Measurements from ENCODE around the gene ALG8. TPM values are rescaled to one million over a fixed set of nuclear protein-coding genes. Genes with fewer than 3 reads are reported as not detected.

Gene ALG8
- polyA plus RNA-seq, 2 donors: 18.0 to 28.2 TPM

GRCh38 chr11:78161346-78161745, 21.9 kb upstream of the ALG8 start:
- Histone ChIP-seq H3K36me3 (ENCODE audit: control insufficient read depth in 2 of 2, insufficient read depth in 2 of 2, low read length in 1 of 2) (no peaks in the 10 kb centered on the region), H3K4me3 (ENCODE audit: low read depth in 1 of 2, low read length in 2 of 2) (no peak overlapping the region), H3K4me1 (ENCODE audit: control insufficient read depth in 2 of 2, insufficient read depth in 2 of 2, low read length in 1 of 2) (no peaks in the 10 kb centered on the region), H3K9me3 (ENCODE audit: control insufficient read depth in 2 of 2, insufficient read depth in 1 of 2, low read depth in 1 of 2, low read length in 1 of 2) (peaks cover 0 to 2% of the 10 kb centered on the region in 2 donors), H3K27me3 (ENCODE audit: control insufficient read depth in 1 of 2, insufficient read depth in 2 of 2, low read length in 2 of 2) (no peaks in the 10 kb centered on the region), H3K27ac (ENCODE audit: low read depth in 2 of 2, low read length in 1 of 2) (no peak overlapping the region)
- WGBS, 2 donors: 75 to 97% methylated on average over 2 of the region's 2 CpGs

DNA sequence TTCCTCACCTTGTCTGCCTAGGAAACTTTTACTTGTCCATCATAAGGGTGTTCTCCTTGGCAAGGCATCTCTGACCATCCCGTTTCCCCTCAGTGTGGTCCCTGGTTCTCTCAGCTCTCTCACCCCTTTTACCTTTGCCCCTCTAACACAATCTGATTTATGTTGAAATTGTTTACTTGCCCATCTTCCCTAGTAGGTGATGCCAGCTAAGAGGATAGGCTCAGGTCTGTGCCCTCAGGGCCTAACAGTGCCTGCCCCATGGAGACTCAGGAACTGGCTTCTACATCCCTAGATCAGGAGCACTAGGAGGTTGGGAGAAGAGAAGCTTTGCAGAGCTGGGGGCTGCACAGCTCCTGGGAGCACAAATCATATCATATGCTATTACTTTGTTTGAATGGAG, 21.1 kb upstream of the ALG8 start:
- H3K4me3 ChIP-seq (ENCODE audit: low read depth in 1 of 2, low read length in 2 of 2): no peak overlapping the region
- H3K9me3 ChIP-seq (ENCODE audit: control insufficient read depth in 2 of 2, insufficient read depth in 1 of 2, low read depth in 1 of 2, low read length in 1 of 2): peaks cover 0 to 2% of the 10 kb centered on the region in 2 donors
- H3K27ac ChIP-seq (ENCODE audit: low read depth in 2 of 2, low read length in 1 of 2): no peak overlapping the region
- H3K4me1 ChIP-seq (ENCODE audit: control insufficient read depth in 2 of 2, insufficient read depth in 2 of 2, low read length in 1 of 2): no peaks in the 10 kb centered on the region
- H3K27me3 ChIP-seq (ENCODE audit: control insufficient read depth in 1 of 2, insufficient read depth in 2 of 2, low read length in 2 of 2): no peaks in the 10 kb centered on the region
- WGBS, 2 donors: 89 to 100% methylated on average over 1 of the region's 1 CpG
- H3K36me3 ChIP-seq (ENCODE audit: control insufficient read depth in 2 of 2, insufficient read depth in 2 of 2, low read length in 1 of 2): no peaks in the 10 kb centered on the region

GRCh38 chr11:78158987-78159652, 19.7 kb upstream of the ALG8 start:
- WGBS, 2 donors: 56 to 64% methylated on average over 6 of the region's 6 CpGs
- Histone ChIP-seq H3K9me3 (ENCODE audit: control insufficient read depth in 2 of 2, insufficient read depth in 1 of 2, low read depth in 1 of 2, low read length in 1 of 2) (peaks cover 0 to 2% of the 10 kb centered on the region in 2 donors), H3K27ac (ENCODE audit: low read depth in 2 of 2, low read length in 1 of 2) (no peak overlapping the region), H3K36me3 (ENCODE audit: control insufficient read depth in 2 of 2, insufficient read depth in 2 of 2, low read length in 1 of 2) (no peaks in the 10 kb centered on the region), H3K27me3 (ENCODE audit: control insufficient read depth in 1 of 2, insufficient read depth in 2 of 2, low read length in 2 of 2) (no peaks in the 10 kb centered on the region), H3K4me1 (ENCODE audit: control insufficient read depth in 2 of 2, insufficient read depth in 2 of 2, low read length in 1 of 2) (no peaks in the 10 kb centered on the region), H3K4me3 (ENCODE audit: low read depth in 1 of 2, low read length in 2 of 2) (no peak overlapping the region)

- Histone ChIP-seq H3K27ac (ENCODE audit: low read depth in 2 of 2, low read length in 1 of 2) (no peak overlapping the region), H3K4me3 (ENCODE audit: low read depth in 1 of 2, low read length in 2 of 2) (no peak overlapping the region), H3K27me3 (ENCODE audit: control insufficient read depth in 1 of 2, insufficient read depth in 2 of 2, low read length in 2 of 2) (no peaks in the 10 kb centered on the region), H3K4me1 (ENCODE audit: control insufficient read depth in 2 of 2, insufficient read depth in 2 of 2, low read length in 1 of 2) (no peaks in the 10 kb centered on the region), H3K36me3 (ENCODE audit: control insufficient read depth in 2 of 2, insufficient read depth in 2 of 2, low read length in 1 of 2) (no peaks in the 10 kb centered on the region), H3K9me3 (ENCODE audit: control insufficient read depth in 2 of 2, insufficient read depth in 1 of 2, low read depth in 1 of 2, low read length in 1 of 2) (peaks cover 0 to under 1% of the 10 kb centered on the region in 2 donors)
- 71 to 72% methylated on average over 6 of the region's 6 CpGs for WGBS, 2 donors
Measured at GRCh38 chr11:78156127-78156844, 16.9 kb upstream of the ALG8 start.

DNA sequence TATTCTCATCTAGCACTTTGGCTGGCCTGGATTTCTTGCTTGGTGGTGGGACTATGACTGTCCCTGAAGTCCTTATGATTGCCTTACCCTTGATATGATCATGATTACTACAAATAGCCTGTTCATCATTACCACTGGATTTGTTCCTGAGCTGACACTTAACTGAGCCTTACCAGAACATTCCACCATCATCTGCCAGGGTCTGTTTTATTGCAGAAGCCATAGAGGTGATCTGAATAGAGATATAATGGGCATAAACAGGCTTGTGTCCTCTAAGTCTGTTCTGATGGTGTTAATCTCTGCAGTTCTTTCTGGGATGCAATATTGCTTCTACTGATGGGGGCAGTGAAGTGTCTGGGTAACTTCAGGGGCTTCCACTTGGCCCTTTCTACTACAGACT, 12.4 kb upstream of the ALG8 start:
- Histone ChIP-seq H3K9me3 (ENCODE audit: control insufficient read depth in 2 of 2, insufficient read depth in 1 of 2, low read depth in 1 of 2, low read length in 1 of 2) (no peaks in the 10 kb centered on the region), H3K4me1 (ENCODE audit: control insufficient read depth in 2 of 2, insufficient read depth in 2 of 2, low read length in 1 of 2) (no peaks in the 10 kb centered on the region), H3K4me3 (ENCODE audit: low read depth in 1 of 2, low read length in 2 of 2) (no peak overlapping the region), H3K27me3 (ENCODE audit: control insufficient read depth in 1 of 2, insufficient read depth in 2 of 2, low read length in 2 of 2) (no peaks in the 10 kb centered on the region), H3K36me3 (ENCODE audit: control insufficient read depth in 2 of 2, insufficient read depth in 2 of 2, low read length in 1 of 2) (no peaks in the 10 kb centered on the region), H3K27ac (ENCODE audit: low read depth in 2 of 2, low read length in 1 of 2) (no peak overlapping the region)

DNA sequence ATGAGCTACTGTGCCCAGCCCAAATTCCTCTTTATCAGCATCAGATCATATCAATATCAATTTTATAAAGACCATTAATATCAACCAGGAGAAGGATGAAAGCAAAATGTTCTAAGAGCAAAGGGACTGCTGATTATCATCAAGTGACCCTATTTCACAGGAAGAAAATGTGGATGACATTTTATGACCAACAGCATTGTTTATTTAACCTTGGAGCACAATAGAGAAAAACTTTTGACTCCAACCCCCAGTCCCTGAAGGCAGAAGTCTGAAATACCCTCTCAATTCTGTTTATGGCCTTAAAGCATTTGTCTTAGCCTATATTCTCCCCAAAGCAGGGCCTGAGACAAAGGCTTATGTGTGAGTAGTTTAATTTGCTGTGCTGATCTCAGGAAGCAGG, 11.3 kb upstream of the ALG8 start:
- Histone ChIP-seq H3K27me3 (ENCODE audit: control insufficient read depth in 1 of 2, insufficient read depth in 2 of 2, low read length in 2 of 2) (no peaks in the 10 kb centered on the region), H3K36me3 (ENCODE audit: control insufficient read depth in 2 of 2, insufficient read depth in 2 of 2, low read length in 1 of 2) (no peaks in the 10 kb centered on the region), H3K4me1 (ENCODE audit: control insufficient read depth in 2 of 2, insufficient read depth in 2 of 2, low read length in 1 of 2) (no peaks in the 10 kb centered on the region), H3K4me3 (ENCODE audit: low read depth in 1 of 2, low read length in 2 of 2) (no peak overlapping the region), H3K9me3 (ENCODE audit: control insufficient read depth in 2 of 2, insufficient read depth in 1 of 2, low read depth in 1 of 2, low read length in 1 of 2) (no peaks in the 10 kb centered on the region), H3K27ac (ENCODE audit: low read depth in 2 of 2, low read length in 1 of 2) (no peak overlapping the region)

DNA sequence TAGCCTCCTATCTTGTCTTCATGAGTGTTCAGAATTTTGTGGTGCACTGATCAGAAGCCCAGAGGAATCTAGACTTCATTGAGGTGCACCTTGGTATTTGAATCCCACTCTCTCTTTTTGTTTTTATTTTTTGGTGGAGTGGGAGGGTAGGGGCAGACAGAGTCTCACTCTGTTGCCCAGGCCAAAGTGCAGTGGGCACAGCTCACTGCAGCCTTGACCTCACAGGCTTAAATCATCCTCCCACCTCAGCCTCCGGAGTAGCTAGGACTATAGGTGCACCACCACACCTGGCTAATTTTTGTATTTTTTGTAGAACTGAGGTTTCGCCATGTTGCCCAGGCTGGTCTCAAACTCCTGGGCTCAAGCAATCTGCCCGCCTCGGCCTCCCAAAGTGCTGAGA, 10.9 kb upstream of the ALG8 start:
- Histone ChIP-seq H3K27me3 (ENCODE audit: control insufficient read depth in 1 of 2, insufficient read depth in 2 of 2, low read length in 2 of 2) (no peaks in the 10 kb centered on the region), H3K27ac (ENCODE audit: low read depth in 2 of 2, low read length in 1 of 2) (no peak overlapping the region), H3K4me1 (ENCODE audit: control insufficient read depth in 2 of 2, insufficient read depth in 2 of 2, low read length in 1 of 2) (no peaks in the 10 kb centered on the region), H3K9me3 (ENCODE audit: control insufficient read depth in 2 of 2, insufficient read depth in 1 of 2, low read depth in 1 of 2, low read length in 1 of 2) (no peaks in the 10 kb centered on the region), H3K36me3 (ENCODE audit: control insufficient read depth in 2 of 2, insufficient read depth in 2 of 2, low read length in 1 of 2) (no peaks in the 10 kb centered on the region), H3K4me3 (ENCODE audit: low read depth in 1 of 2, low read length in 2 of 2) (no peak overlapping the region)
- 96% methylated on average over 4 of the region's 4 CpGs for WGBS, 2 donors

DNA sequence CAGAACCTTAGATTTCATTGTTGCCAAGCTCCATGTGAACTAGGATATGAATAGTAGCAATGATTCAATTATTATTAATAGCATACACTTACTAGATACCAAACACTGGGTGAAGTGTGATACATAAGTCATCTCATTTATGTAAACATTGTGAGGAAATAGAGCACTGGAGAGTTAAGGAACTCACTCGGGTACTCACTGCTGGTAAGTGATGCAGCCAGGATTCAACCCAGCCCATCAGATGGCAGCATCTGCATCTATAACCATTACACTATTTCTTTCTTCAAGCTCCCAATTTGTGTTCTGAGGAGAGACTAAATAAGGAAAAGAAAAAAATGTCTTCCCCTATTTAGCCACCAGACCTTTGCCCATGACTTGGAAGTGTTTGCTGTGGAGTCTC, 10.2 kb upstream of the ALG8 start:
- Histone ChIP-seq H3K36me3 (ENCODE audit: control insufficient read depth in 2 of 2, insufficient read depth in 2 of 2, low read length in 1 of 2) (no peaks in the 10 kb centered on the region), H3K4me1 (ENCODE audit: control insufficient read depth in 2 of 2, insufficient read depth in 2 of 2, low read length in 1 of 2) (no peaks in the 10 kb centered on the region), H3K27me3 (ENCODE audit: control insufficient read depth in 1 of 2, insufficient read depth in 2 of 2, low read length in 2 of 2) (no peaks in the 10 kb centered on the region), H3K27ac (ENCODE audit: low read depth in 2 of 2, low read length in 1 of 2) (no peak overlapping the region), H3K9me3 (ENCODE audit: control insufficient read depth in 2 of 2, insufficient read depth in 1 of 2, low read depth in 1 of 2, low read length in 1 of 2) (no peaks in the 10 kb centered on the region), H3K4me3 (ENCODE audit: low read depth in 1 of 2, low read length in 2 of 2) (no peak overlapping the region)
- WGBS, 2 donors: 14 to 19% methylated on average over 1 of the region's 1 CpG

- H3K9me3 ChIP-seq (ENCODE audit: control insufficient read depth in 2 of 2, insufficient read depth in 1 of 2, low read depth in 1 of 2, low read length in 1 of 2): no peaks in the 10 kb centered on the region
- no peaks in the 10 kb centered on the region for H3K27me3 ChIP-seq (ENCODE audit: control insufficient read depth in 1 of 2, insufficient read depth in 2 of 2, low read length in 2 of 2)
- H3K36me3 ChIP-seq (ENCODE audit: control insufficient read depth in 2 of 2, insufficient read depth in 2 of 2, low read length in 1 of 2): no peaks in the 10 kb centered on the region
- H3K4me1 ChIP-seq (ENCODE audit: control insufficient read depth in 2 of 2, insufficient read depth in 2 of 2, low read length in 1 of 2): no peaks in the 10 kb centered on the region
- no peak overlapping the region for H3K4me3 ChIP-seq (ENCODE audit: low read depth in 1 of 2, low read length in 2 of 2)
- H3K27ac ChIP-seq (ENCODE audit: low read depth in 2 of 2, low read length in 1 of 2): no peak overlapping the region
- WGBS, 2 donors: 65 to 76% methylated on average over 2 of the region's 2 CpGs
Measured at GRCh38 chr11:78147807-78148206, 8.4 kb upstream of the ALG8 start.

DNA sequence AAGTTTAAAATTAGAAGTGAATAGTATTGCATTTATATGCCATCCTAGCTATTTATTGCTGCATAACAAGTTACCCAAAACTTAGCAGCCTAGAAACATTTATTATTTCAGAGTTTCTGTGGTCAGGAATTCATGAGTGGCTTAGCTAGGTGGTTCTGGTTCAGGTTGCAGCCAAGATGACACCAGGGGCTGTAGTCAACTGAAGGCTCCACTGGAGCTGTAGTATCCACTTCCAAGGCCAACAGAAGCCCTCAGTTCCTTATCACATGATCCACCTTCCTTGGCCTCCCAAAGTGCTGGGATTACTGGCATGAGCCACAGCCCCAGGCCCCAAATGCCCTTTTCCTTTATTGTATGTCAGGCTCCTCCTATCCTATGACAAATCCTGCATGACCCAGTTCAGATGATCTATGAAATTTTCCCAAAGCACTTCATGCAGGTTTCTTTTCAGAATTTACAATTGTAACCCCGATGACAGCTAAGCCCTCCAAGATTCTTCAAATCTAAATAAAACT, 6.1 kb upstream of the ALG8 start:
- H3K4me3 ChIP-seq (ENCODE audit: low read depth in 1 of 2, low read length in 2 of 2): no peak overlapping the region
- H3K27me3 ChIP-seq (ENCODE audit: control insufficient read depth in 1 of 2, insufficient read depth in 2 of 2, low read length in 2 of 2): no peaks in the 10 kb centered on the region
- WGBS, 2 donors: 79 to 95% methylated on average over 1 of the region's 1 CpG
- no peak overlapping the region for H3K27ac ChIP-seq (ENCODE audit: low read depth in 2 of 2, low read length in 1 of 2)
- H3K36me3 ChIP-seq (ENCODE audit: control insufficient read depth in 2 of 2, insufficient read depth in 2 of 2, low read length in 1 of 2): no peaks in the 10 kb centered on the region
- no peaks in the 10 kb centered on the region for H3K4me1 ChIP-seq (ENCODE audit: control insufficient read depth in 2 of 2, insufficient read depth in 2 of 2, low read length in 1 of 2)
- no peaks in the 10 kb centered on the region for H3K9me3 ChIP-seq (ENCODE audit: control insufficient read depth in 2 of 2, insufficient read depth in 1 of 2, low read depth in 1 of 2, low read length in 1 of 2)
